SK-N-SH (cell line): ENCODE data around the gene BCL11A. TPM values are rescaled to one million over a fixed set of nuclear protein-coding genes. Genes with fewer than 3 reads are reported as not detected.

ENCODE experiments used
- CTCF ChIA-PET: fragments of 300-600, 350-600 bp; formaldehyde crosslinking; extraction: SDS; loops from one replicate; lab custom pipeline; 2021; lab: Yijun Ruan, JAX
- POLR2A ChIA-PET: fragments of 350-600 bp; sonication (Branson Sonifier 250); formaldehyde crosslinking; extraction: SDS; loops from one replicate; lab custom pipeline; 2020; ENCODE audit warnings: antibody characterized with exemption, inconsistent platforms; lab: Yijun Ruan, JAX
- DNase-seq: peaks from one replicate; pipeline ENCODE4 v3.0.0; 2012
- H2AFZ ChIP-seq: fragments of 200-600 bp; sonication (generic); 2 replicates; pipeline ENCODE4 v1.8.1; 2016; ENCODE audit warnings: antibody characterized with exemption, mild to moderate bottlenecking, low read depth
- H3F3A ChIP-seq: fragments of 200-600 bp; sonication (generic); replicated peaks from 2 replicates; pipeline ENCODE3; 2016; ENCODE audit warnings: antibody characterized with exemption, mild to moderate bottlenecking; ENCODE audit not compliant: insufficient read depth
- H3K27ac ChIP-seq, 2 experiments: fragments of 200-500 bp in 1 of 2; fragments of 200-600 bp in 1 of 2; sonication (Bioruptor generic) in 1 of 2; sonication (generic), shearing (Covaris generic) in 1 of 2; 2 replicates each; pipeline versions ENCODE4 v1.5.1 to v1.6.1; 2014 to 2016; ENCODE audit warnings: low read depth in 2 of 2, inconsistent platforms in 1 of 2, low read length in 1 of 2, mild to moderate bottlenecking in 1 of 2, mixed read lengths in 1 of 2
- H3K27me3 ChIP-seq: fragments of 200-600 bp; sonication (generic), shearing (Covaris generic); 2 replicates; pipeline ENCODE4 v1.6.1; 2016; ENCODE audit warnings: mixed run types; ENCODE audit not compliant: insufficient read depth
- H3K36me3 ChIP-seq, 2 experiments: fragments of 200-500 bp in 1 of 2; fragments of 200-600 bp in 1 of 2; sonication (Bioruptor generic) in 1 of 2; sonication (generic) in 1 of 2; replicated peaks in 1 of 2; 2 replicates each; pipeline versions ENCODE3 to v1.5.1; 2014 to 2016; ENCODE audit warnings: low read length in 1 of 2, mild to moderate bottlenecking in 1 of 2; ENCODE audit not compliant: insufficient read depth in 2 of 2, control insufficient read depth in 1 of 2
- H3K4me1 ChIP-seq, 2 experiments: fragments of 200-500 bp in 1 of 2; fragments of 200-600 bp in 1 of 2; sonication (Bioruptor generic) in 1 of 2; sonication (generic), shearing (Covaris generic) in 1 of 2; 2 replicates each; pipeline versions ENCODE4 v1.5.1 to v1.6.1; 2014 to 2016; ENCODE audit warnings: low read depth in 1 of 2, low read length in 1 of 2, mixed run types in 1 of 2; ENCODE audit not compliant: insufficient read depth in 2 of 2, control insufficient read depth in 1 of 2
- H3K4me2 ChIP-seq: fragments of 200-600 bp; sonication (generic), shearing (Covaris generic); 2 replicates; pipeline ENCODE4 v1.6.1; 2017; ENCODE audit warnings: mixed run types
- H3K4me3 ChIP-seq, 2 experiments: fragments of 200-500 bp in 1 of 2; fragments of 200-600 bp in 1 of 2; sonication (Bioruptor generic) in 1 of 2; sonication (generic), shearing (Covaris generic) in 1 of 2; 2 replicates each; pipeline versions ENCODE4 v1.5.1 to v1.8.1; 2014 to 2016; ENCODE audit warnings: low read depth in 2 of 2, inconsistent platforms in 1 of 2, low read length in 1 of 2, mild to moderate bottlenecking in 1 of 2, mixed read lengths in 1 of 2, moderate library complexity in 1 of 2
- H3K79me2 ChIP-seq: fragments of 200-600 bp; sonication (generic); 2 replicates; pipeline ENCODE4 v1.8.1; 2017; ENCODE audit warnings: mild to moderate bottlenecking; ENCODE audit not compliant: insufficient read depth
- H3K9ac ChIP-seq: fragments of 200-600 bp; sonication (generic); 2 replicates; pipeline ENCODE4 v1.6.1; 2017; ENCODE audit warnings: mixed run types
- H3K9me2 ChIP-seq: fragments of 200-600 bp; sonication (generic); 2 replicates; pipeline ENCODE4 v1.6.1; 2017; ENCODE audit warnings: mixed run types
- H3K9me3 ChIP-seq: fragments of 200-600 bp; sonication (generic); 2 replicates; pipeline ENCODE4 v1.6.1; 2017; ENCODE audit warnings: mixed run types, mild to moderate bottlenecking, moderate library complexity
- H4K20me1 ChIP-seq: fragments of 200-600 bp; sonication (generic); 2 replicates; pipeline ENCODE4 v1.6.1; 2017; ENCODE audit warnings: mild to moderate bottlenecking, mixed run types; ENCODE audit not compliant: insufficient read depth
- CHD2 ChIP-seq: fragments of 150-350 bp; IDR thresholded peaks from 2 replicates; pipeline ENCODE4 v1.6.1; 2018; ENCODE audit warnings: low read length; ENCODE audit not compliant: partially characterized antibody
- FOSL2 ChIP-seq: IDR thresholded peaks from 2 replicates; pipeline ENCODE4 v1.4.0; 2012; ENCODE audit warnings: low read depth, mild to moderate bottlenecking, moderate library complexity, borderline replicate concordance
- JUND ChIP-seq: IDR thresholded peaks from 2 replicates; pipeline ENCODE4 v1.4.0; 2012
- MAX ChIP-seq: IDR thresholded peaks from 2 replicates; pipeline ENCODE4 v1.4.0; 2012; ENCODE audit warnings: low read depth
- REST ChIP-seq: IDR thresholded peaks from 2 replicates; pipeline ENCODE4 v1.6.1; 2012; ENCODE audit warnings: mild to moderate bottlenecking, low read depth, low read length, moderate library complexity
- SIN3A ChIP-seq: IDR thresholded peaks from 2 replicates; pipeline ENCODE4 v1.6.1; 2012; ENCODE audit warnings: low read depth, mild to moderate bottlenecking, low read length, moderate library complexity, borderline replicate concordance
- TAF1 ChIP-seq: IDR thresholded peaks from 2 replicates; pipeline ENCODE4 v1.6.1; 2012; ENCODE audit warnings: low read depth, mild to moderate bottlenecking, low read length, moderate library complexity, borderline replicate concordance
- TEAD4 ChIP-seq: IDR thresholded peaks from 2 replicates; pipeline ENCODE4 v1.4.0; 2012; ENCODE audit warnings: mild to moderate bottlenecking, borderline replicate concordance; ENCODE audit not compliant: insufficient read depth
- USF1 ChIP-seq: IDR thresholded peaks from 2 replicates; pipeline ENCODE4 v1.4.0; 2012; ENCODE audit warnings: low read depth, borderline replicate concordance
- ZBTB33 ChIP-seq: IDR thresholded peaks from 2 replicates; pipeline ENCODE4 v1.4.0; 2012; ENCODE audit warnings: low read depth, borderline replicate concordance
- WGBS: methylation state at CpG from one replicate; pipeline ENCODE4 v1.1.6; 2017; ENCODE audit warnings: low lambda C conversion rate; 5-methylcytosine and 5-hydroxymethylcytosine counted together
- polyA plus RNA-seq, 3 experiments: library from polyadenylated mRNA; depleted of rRNA; stranded (reverse); fragments of >200 nt; gene quantifications; 2 replicates each; pipeline ENCODE4 v1.2.3, GENCODE V29; 2012

The BCL11A gene
- polyA plus RNA-seq, 1 of the 3 experiments (the other 2 are of a cell fraction) = 1.9 TPM

- H3K4me1 ChIP-seq = peaks cover 0 to 3% of the 10 kb centered on the region in 2 experiments; a peak in 2 of 4 replicates
- H3K27me3 ChIP-seq = no peaks in the 10 kb centered on the region; the same call in 1 of the 2 replicates
- no peak overlapping the region for H3K4me2 ChIP-seq
- H3K4me3 ChIP-seq = no peak overlapping the region
- CTCF ChIA-PET = no interaction called here
- no peak for DNase-seq
- no peaks in the 10 kb centered on the region for H3F3A ChIP-seq
- no peak for TF ChIP-seq TEAD4
- no peak for TF ChIP-seq MAX
- H3K9me2 ChIP-seq = no peaks in the 10 kb centered on the region
- H3K27ac ChIP-seq = no peak overlapping the region
- 57% methylated on average over 5 of the region's 5 CpGs for WGBS
- H3K9ac ChIP-seq = no peak overlapping the region
- POLR2A ChIA-PET = no interaction called here
- no peaks in the 10 kb centered on the region for H4K20me1 ChIP-seq
- no peaks in the 10 kb centered on the region for H3K79me2 ChIP-seq
- H3K9me3 ChIP-seq = no peaks in the 10 kb centered on the region
- no peak overlapping the region for H2AFZ ChIP-seq
- no peaks in the 10 kb centered on the region for H3K36me3 ChIP-seq
These were observed 129.2 kb downstream of the BCL11A start for GRCh38 chr2:60424233-60424632.

GRCh38 chr2:60423505-60423904, 129.9 kb downstream of the BCL11A start:
- no peaks in the 10 kb centered on the region for H4K20me1 ChIP-seq
- peaks cover 0 to 3% of the 10 kb centered on the region in 2 experiments; a peak in 2 of 4 replicates for H3K4me1 ChIP-seq
- H3K79me2 ChIP-seq = no peaks in the 10 kb centered on the region
- H3K9me3 ChIP-seq = no peaks in the 10 kb centered on the region
- TF ChIP-seq SIN3A (no peak), CHD2 (no peak), TAF1 (no peak), JUND (no peak), REST (no peak), FOSL2 (no peak), ZBTB33 (no peak), USF1 (no peak)
- no peaks in the 10 kb centered on the region for H3K36me3 ChIP-seq
- no peak overlapping the region for H2AFZ ChIP-seq
- 30% methylated on average over 1 of the region's 1 CpG for WGBS
- POLR2A ChIA-PET = no interaction called here
- no peak overlapping the region for H3K4me3 ChIP-seq
- no peak overlapping the region for H3K27ac ChIP-seq
- no peak for DNase-seq
- H3F3A ChIP-seq = no peaks in the 10 kb centered on the region
- no peaks in the 10 kb centered on the region; the same call in 1 of the 2 replicates for H3K27me3 ChIP-seq
- CTCF ChIA-PET = no interaction called here
- H3K9me2 ChIP-seq = no peaks in the 10 kb centered on the region
- no peak overlapping the region for H3K4me2 ChIP-seq
- H3K9ac ChIP-seq = no peak overlapping the region
